ENCODE measurements around the gene GTPBP4.

DNA sequence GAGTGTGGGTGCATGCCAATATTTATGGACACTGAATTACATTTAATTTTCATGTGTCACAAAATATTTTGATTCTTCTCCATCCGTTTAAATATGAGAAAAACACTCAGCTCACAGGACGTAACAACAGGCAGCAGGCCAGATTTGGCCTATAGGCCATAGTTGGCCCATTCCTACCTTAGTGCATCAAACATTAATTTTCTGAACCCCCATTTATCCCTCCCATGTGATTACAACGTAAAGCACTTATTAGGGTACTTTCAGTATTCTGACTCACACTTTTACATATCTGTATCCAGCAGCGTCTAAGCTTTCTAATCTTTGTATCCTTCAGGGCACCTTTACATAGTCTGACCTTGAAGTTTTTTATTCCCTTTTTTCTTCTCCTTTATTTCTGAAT lies 56.7 kb downstream of the GTPBP4 start:
- TF ChIP-seq, protein P1, sequence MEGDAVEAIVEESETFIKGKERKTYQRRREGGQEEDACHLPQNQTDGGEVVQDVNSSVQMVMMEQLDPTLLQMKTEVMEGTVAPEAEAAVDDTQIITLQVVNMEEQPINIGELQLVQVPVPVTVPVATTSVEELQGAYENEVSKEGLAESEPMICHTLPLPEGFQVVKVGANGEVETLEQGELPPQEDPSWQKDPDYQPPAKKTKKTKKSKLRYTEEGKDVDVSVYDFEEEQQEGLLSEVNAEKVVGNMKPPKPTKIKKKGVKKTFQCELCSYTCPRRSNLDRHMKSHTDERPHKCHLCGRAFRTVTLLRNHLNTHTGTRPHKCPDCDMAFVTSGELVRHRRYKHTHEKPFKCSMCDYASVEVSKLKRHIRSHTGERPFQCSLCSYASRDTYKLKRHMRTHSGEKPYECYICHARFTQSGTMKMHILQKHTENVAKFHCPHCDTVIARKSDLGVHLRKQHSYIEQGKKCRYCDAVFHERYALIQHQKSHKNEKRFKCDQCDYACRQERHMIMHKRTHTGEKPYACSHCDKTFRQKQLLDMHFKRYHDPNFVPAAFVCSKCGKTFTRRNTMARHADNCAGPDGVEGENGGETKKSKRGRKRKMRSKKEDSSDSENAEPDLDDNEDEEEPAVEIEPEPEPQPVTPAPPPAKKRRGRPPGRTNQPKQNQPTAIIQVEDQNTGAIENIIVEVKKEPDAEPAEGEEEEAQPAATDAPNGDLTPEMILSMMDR (conservative IDR thresholded peaks at IDR 0.05; ENCODE audit: low read depth, low read length), result no peak
- no peak for TF ChIP-seq EZH2 (IDR thresholded peaks at IDR 0.05; ENCODE audit: borderline replicate concordance, low read depth, low read length, poor library complexity, severe bottlenecking)
